Measurements from ENCODE around the gene PRX. TPM values are rescaled to one million over a fixed set of nuclear protein-coding genes. Genes with fewer than 3 reads are reported as not detected.

Gene PRX
- polyA plus RNA-seq, 1 donor (not counting 4 experiments of a cell fraction or from before 2014, with no cell fraction given) = 0.42 TPM

DNA sequence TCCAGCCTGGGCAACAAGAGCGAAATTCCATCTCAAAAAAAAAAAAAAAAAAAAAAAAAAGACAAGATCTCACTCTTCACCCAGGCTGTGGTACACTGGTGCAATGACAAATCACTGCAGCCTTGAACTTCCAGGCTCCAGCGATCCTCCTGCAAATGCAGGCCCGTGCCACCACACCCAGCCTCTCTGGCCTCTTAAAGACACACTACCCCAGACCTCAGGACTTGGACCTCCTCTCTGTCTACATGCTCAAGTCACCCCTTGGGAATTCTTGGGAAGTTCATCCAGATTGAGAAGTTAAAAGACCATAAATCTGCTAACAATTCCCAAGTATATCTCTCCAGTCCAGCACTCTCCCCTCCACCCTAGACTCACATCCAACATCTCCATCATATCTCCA, 12.6 kb downstream of the PRX start:
- Histone ChIP-seq H3K4me2 (ENCODE audit: control insufficient read depth, extremely low read depth, insufficient read depth, low read depth, low read length) (no peak overlapping the region), H4K20me1 (ENCODE audit: control insufficient read depth, extremely low read depth, insufficient read depth, low read length) (no peaks in the 10 kb centered on the region), H3K4me1 (ENCODE audit: control insufficient read depth, extremely low read depth, insufficient read depth, low read length) (peaks cover 4% of the 10 kb centered on the region), H3K36me3 (ENCODE audit: control insufficient read depth in 2 of 2, extremely low read depth in 1 of 2, insufficient read depth in 2 of 2, low read length in 2 of 2) (no peaks in the 10 kb centered on the region), H3K27me3 (ENCODE audit: control insufficient read depth, extremely low read depth, insufficient read depth, low read length) (peaks cover 19% of the 10 kb centered on the region), H3K9me3 (ENCODE audit: control insufficient read depth, low read depth, low read length) (no peaks in the 10 kb centered on the region), H3K79me2 (ENCODE audit: control insufficient read depth, insufficient read depth, low read length) (no peaks in the 10 kb centered on the region), H2AFZ (ENCODE audit: control insufficient read depth, low read length) (no peak overlapping the region), H3K4me3 (ENCODE audit: control insufficient read depth in 2 of 3, extremely low read depth in 1 of 3, insufficient read depth in 2 of 3, low read depth in 1 of 3, low read length in 3 of 3) (no peak overlapping the region), H3K9ac (ENCODE audit: control insufficient read depth, extremely low read depth, insufficient read depth, low read length) (no peak overlapping the region), H3K27ac (ENCODE audit: control insufficient read depth, insufficient read depth, low read length) (no peak overlapping the region), H3K9me1 (ENCODE audit: control insufficient read depth, extremely low read depth, insufficient read depth, low read length) (no peaks in the 10 kb centered on the region)
- dilution Hi-C loops (cut with MboI; ENCODE audit: extremely low pct_ligation_motif_present, low sequenced_read_pairs) = no loop called here
- TF ChIP-seq, protein P1, sequence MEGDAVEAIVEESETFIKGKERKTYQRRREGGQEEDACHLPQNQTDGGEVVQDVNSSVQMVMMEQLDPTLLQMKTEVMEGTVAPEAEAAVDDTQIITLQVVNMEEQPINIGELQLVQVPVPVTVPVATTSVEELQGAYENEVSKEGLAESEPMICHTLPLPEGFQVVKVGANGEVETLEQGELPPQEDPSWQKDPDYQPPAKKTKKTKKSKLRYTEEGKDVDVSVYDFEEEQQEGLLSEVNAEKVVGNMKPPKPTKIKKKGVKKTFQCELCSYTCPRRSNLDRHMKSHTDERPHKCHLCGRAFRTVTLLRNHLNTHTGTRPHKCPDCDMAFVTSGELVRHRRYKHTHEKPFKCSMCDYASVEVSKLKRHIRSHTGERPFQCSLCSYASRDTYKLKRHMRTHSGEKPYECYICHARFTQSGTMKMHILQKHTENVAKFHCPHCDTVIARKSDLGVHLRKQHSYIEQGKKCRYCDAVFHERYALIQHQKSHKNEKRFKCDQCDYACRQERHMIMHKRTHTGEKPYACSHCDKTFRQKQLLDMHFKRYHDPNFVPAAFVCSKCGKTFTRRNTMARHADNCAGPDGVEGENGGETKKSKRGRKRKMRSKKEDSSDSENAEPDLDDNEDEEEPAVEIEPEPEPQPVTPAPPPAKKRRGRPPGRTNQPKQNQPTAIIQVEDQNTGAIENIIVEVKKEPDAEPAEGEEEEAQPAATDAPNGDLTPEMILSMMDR (optimal IDR thresholded peaks at IDR 0.05 in 1 of 3, IDR thresholded peaks at IDR 0.05 in 1 of 3, conservative IDR thresholded peaks at IDR 0.05 in 1 of 3; ENCODE audit: extremely low read depth in 1 of 3, insufficient read depth in 2 of 3, low read length in 3 of 3) = no peak
- no peak for TF ChIP-seq EZH2 (IDR thresholded peaks at IDR 0.05; ENCODE audit: low read length)
- FAIRE-seq (no peak), DNase-seq (ENCODE audit: low read depth, low spot score) (no peak)

DNA sequence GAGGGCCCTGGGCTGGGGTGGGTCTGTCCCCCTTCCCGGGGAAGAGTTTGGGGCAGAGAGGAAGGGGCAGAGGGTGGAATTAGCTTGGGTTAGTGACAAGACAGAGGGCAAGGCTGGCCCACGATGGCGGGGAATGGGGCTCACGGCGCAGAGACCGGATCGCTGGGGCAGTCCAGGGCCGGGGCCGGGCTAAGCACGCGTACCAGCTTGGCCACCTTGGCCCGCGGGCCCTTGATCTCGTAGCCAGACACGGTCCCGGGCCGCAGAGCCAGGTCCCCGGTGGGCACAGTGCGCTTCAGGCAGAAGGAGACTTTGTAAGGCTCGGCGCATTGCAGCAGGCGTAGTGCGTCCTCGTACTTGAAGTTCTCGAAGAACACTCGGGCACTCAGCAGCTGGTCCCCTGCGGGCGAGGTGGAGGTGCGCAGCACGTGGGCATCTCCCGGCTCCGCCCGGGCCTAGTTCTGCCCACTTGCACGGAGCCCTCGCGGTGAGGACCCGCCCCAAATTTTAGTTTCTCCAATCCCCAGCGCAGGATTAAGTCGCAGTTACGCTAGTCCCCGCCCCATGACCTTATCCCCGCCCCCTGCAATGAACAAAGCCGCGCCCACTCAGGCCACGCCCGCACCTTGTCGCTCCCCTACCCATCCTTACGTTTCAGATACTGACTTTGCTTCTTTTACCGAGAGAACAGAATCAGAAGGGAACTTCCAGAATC, 14.6 kb downstream of the PRX start:
- H3K9me3 ChIP-seq (ENCODE audit: control insufficient read depth, low read depth, low read length) = no peaks in the 10 kb centered on the region
- DNase-seq (ENCODE audit: low read depth, low spot score) = peak; percentile 71
- H3K4me1 ChIP-seq (ENCODE audit: control insufficient read depth, extremely low read depth, insufficient read depth, low read length) = peaks cover 4% of the 10 kb centered on the region
- H3K9ac ChIP-seq (ENCODE audit: control insufficient read depth, extremely low read depth, insufficient read depth, low read length) = no peak overlapping the region
- dilution Hi-C loops (cut with MboI; ENCODE audit: extremely low pct_ligation_motif_present, low sequenced_read_pairs) = no loop called here
- no peaks in the 10 kb centered on the region for H3K79me2 ChIP-seq (ENCODE audit: control insufficient read depth, insufficient read depth, low read length)
- no peak for TF ChIP-seq EZH2 (IDR thresholded peaks at IDR 0.05; ENCODE audit: low read length)
- TF ChIP-seq, protein P1 (optimal IDR thresholded peaks at IDR 0.05 in 1 of 3, IDR thresholded peaks at IDR 0.05 in 1 of 3, conservative IDR thresholded peaks at IDR 0.05 in 1 of 3; ENCODE audit: extremely low read depth in 1 of 3, insufficient read depth in 2 of 3, low read length in 3 of 3) = no peak
- peak overlapping the region; percentile 23 for H3K4me2 ChIP-seq (ENCODE audit: control insufficient read depth, extremely low read depth, insufficient read depth, low read depth, low read length)
- H3K4me3 ChIP-seq (ENCODE audit: control insufficient read depth in 2 of 3, extremely low read depth in 1 of 3, insufficient read depth in 2 of 3, low read depth in 1 of 3, low read length in 3 of 3) = no peak overlapping the region
- H4K20me1 ChIP-seq (ENCODE audit: control insufficient read depth, extremely low read depth, insufficient read depth, low read length) = no peaks in the 10 kb centered on the region
- H3K9me1 ChIP-seq (ENCODE audit: control insufficient read depth, extremely low read depth, insufficient read depth, low read length) = no peaks in the 10 kb centered on the region
- H2AFZ ChIP-seq (ENCODE audit: control insufficient read depth, low read length) = peak overlapping the region; percentile 28
- peaks cover 27% of the 10 kb centered on the region for H3K27me3 ChIP-seq (ENCODE audit: control insufficient read depth, extremely low read depth, insufficient read depth, low read length)
- no peaks in the 10 kb centered on the region for H3K36me3 ChIP-seq (ENCODE audit: control insufficient read depth in 2 of 2, extremely low read depth in 1 of 2, insufficient read depth in 2 of 2, low read length in 2 of 2)
- no peak for FAIRE-seq
- no peak overlapping the region for H3K27ac ChIP-seq (ENCODE audit: control insufficient read depth, insufficient read depth, low read length)

Data from keratinocyte (primary cell).